ENCODE data around the gene KCNQ1.

Gene KCNQ1

GRCh38 chr11:2411446-2412305 is 33.1 kb upstream of the KCNQ1 start:
- no peak for DNase-seq (ENCODE audit: low spot score)

GRCh38 chr11:2412323-2412722 is 32.5 kb upstream of the KCNQ1 start:
- no peak for DNase-seq (ENCODE audit: low spot score)

GRCh38 chr11:2413742-2414579 is 30.8 kb upstream of the KCNQ1 start:
- no peak for DNase-seq (ENCODE audit: low spot score)

GRCh38 chr11:2414616-2415015 is 30.2 kb upstream of the KCNQ1 start:
- no peak for DNase-seq (ENCODE audit: low spot score)

GRCh38 chr11:2415171-2415570 is 29.6 kb upstream of the KCNQ1 start:
- no peak for DNase-seq (ENCODE audit: low spot score)

GRCh38 chr11:2415601-2416380 is 29.0 kb upstream of the KCNQ1 start:
- DNase-seq (ENCODE audit: low spot score), result no peak

- DNase-seq (ENCODE audit: low spot score), result no peak
Observed at GRCh38 chr11:2416765-2417164, 28.0 kb upstream of the KCNQ1 start.

GRCh38 chr11:2417856-2418692 is 26.7 kb upstream of the KCNQ1 start:
- no peak for DNase-seq (ENCODE audit: low spot score)

GRCh38 chr11:2418693-2419360 is 26.0 kb upstream of the KCNQ1 start:
- DNase-seq (ENCODE audit: low spot score), result no peak

GRCh38 chr11:2419638-2420501 is 24.9 kb upstream of the KCNQ1 start:
- peak; percentile 88 for DNase-seq (ENCODE audit: low spot score)

GRCh38 chr11:2420502-2421225 is 24.1 kb upstream of the KCNQ1 start:
- DNase-seq (ENCODE audit: low spot score), result peak; percentile 92

GRCh38 chr11:2421226-2421994 is 23.4 kb upstream of the KCNQ1 start:
- no peak for DNase-seq (ENCODE audit: low spot score)

- no peak for DNase-seq (ENCODE audit: low spot score)
Observed at GRCh38 chr11:2421996-2422395, 22.8 kb upstream of the KCNQ1 start.

- no peak for DNase-seq (ENCODE audit: low spot score)
Observed at GRCh38 chr11:2422461-2423156, 22.2 kb upstream of the KCNQ1 start.

- no peak for DNase-seq (ENCODE audit: low spot score)
Observed at GRCh38 chr11:2423157-2424025, 21.4 kb upstream of the KCNQ1 start.

- no peak for DNase-seq (ENCODE audit: low spot score)
Observed at GRCh38 chr11:2424811-2425495, 19.9 kb upstream of the KCNQ1 start.

All from AG08395 (cell line).